BLaER1 (cell line): Measurements from ENCODE around the gene TBC1D5.

Experiments used
- H3K27ac ChIP-seq: shearing (Covaris generic); formaldehyde crosslinking; 2 replicates; pipeline ENCODE4 v1.8.1; 2022
- H3K27me3 ChIP-seq: shearing (Covaris generic); formaldehyde crosslinking; 2 replicates; pipeline ENCODE4 v1.8.1; 2022
- H3K36me3 ChIP-seq: shearing (Covaris generic); formaldehyde crosslinking; 2 replicates; pipeline ENCODE4 v1.8.1; 2022
- H3K4me1 ChIP-seq: shearing (Covaris generic); formaldehyde crosslinking; 2 replicates; pipeline ENCODE4 v1.8.1; 2022
- H3K4me2 ChIP-seq: shearing (Covaris generic); formaldehyde crosslinking; 2 replicates; pipeline ENCODE4 v1.8.1; 2022
- H3K4me3 ChIP-seq: shearing (Covaris generic); formaldehyde crosslinking; 2 replicates; pipeline ENCODE4 v1.8.1; 2022
- H3K9ac ChIP-seq: shearing (Covaris generic); formaldehyde crosslinking; 2 replicates; pipeline ENCODE4 v1.8.1; 2022
- H3K9me3 ChIP-seq: shearing (Covaris generic); formaldehyde crosslinking; 2 replicates; pipeline ENCODE4 v1.8.1; 2022
- H4K20me1 ChIP-seq: shearing (Covaris generic); formaldehyde crosslinking; 2 replicates; pipeline ENCODE4 v1.8.1; 2022
- Cebpa-rat ChIP-seq: shearing (Covaris generic); IDR thresholded peaks from 2 replicates; pipeline ENCODE4 v1.8.1; 2022

The TBC1D5 gene

GRCh38 chr3:17444865-17445264 lies 297.6 kb downstream of the TBC1D5 start:
- H3K4me2 ChIP-seq, result no peak overlapping the region
- H3K9me3 ChIP-seq, result peaks cover 6% of the 10 kb centered on the region; the same call in 1 of the 2 replicates
- H3K4me1 ChIP-seq, result no peaks in the 10 kb centered on the region
- no peaks in the 10 kb centered on the region for H4K20me1 ChIP-seq
- 0 out of 2 replicates have a peak, but pooled peaks cover 14% of the 10 kb centered on the region for H3K36me3 ChIP-seq
- H3K4me3 ChIP-seq, result no peak overlapping the region
- H3K9ac ChIP-seq, result no peak overlapping the region
- TF ChIP-seq Cebpa-rat, result no peak
- no peaks in the 10 kb centered on the region for H3K27me3 ChIP-seq
- H3K27ac ChIP-seq, result no peak overlapping the region

GRCh38 chr3:17443142-17443541 lies 299.3 kb downstream of the TBC1D5 start:
- Histone ChIP-seq H4K20me1 (no peaks in the 10 kb centered on the region), H3K4me2 (no peak overlapping the region), H3K27ac (no peak overlapping the region), H3K4me3 (no peak overlapping the region), H3K9ac (no peak overlapping the region), H3K9me3 (no peaks in the 10 kb centered on the region), H3K4me1 (no peaks in the 10 kb centered on the region), H3K36me3 (peaks cover 7% of the 10 kb centered on the region; the same call in 1 of the 2 replicates), H3K27me3 (no peaks in the 10 kb centered on the region)
- no peak for TF ChIP-seq Cebpa-rat

DNA sequence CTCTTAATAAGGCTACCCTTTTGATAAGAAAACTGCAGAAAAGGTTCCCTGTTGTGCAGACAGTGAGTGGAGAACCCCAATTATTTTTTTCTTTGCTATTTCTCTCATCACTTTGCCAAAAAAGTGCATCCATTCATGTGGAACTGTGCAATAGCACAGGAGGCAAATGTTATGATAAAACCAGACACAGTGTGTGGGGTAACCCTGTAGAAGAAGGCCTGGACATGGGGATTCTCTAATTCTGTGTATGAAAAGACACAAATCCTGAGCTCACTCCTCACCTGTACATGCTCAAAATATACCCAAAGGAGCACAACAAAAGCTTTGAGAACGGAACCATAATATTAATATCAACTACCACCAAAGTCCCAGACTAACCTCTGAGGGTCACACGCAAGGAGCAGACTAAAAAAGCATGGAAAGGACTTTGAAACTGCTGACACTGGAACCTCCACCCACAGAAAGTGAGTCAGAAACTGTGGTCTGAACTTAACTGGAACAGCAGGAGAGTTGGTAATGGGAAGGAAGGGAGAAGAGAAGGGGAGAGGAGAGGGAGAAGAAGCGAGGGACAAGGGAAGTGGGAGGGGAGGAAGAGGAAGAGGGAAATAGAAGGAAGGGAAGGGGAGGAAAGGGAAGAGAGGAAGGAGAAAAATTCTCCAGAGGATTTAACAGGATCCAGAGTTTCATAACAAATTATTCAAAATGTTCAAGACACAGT lies 299.9 kb downstream of the TBC1D5 start:
- Histone ChIP-seq H4K20me1 (no peaks in the 10 kb centered on the region), H3K4me3 (no peak overlapping the region), H3K4me1 (no peaks in the 10 kb centered on the region), H3K27me3 (no peaks in the 10 kb centered on the region), H3K36me3 (peaks cover 7% of the 10 kb centered on the region; the same call in 1 of the 2 replicates), H3K4me2 (no peak overlapping the region), H3K9ac (no peak overlapping the region), H3K27ac (no peak overlapping the region), H3K9me3 (no peaks in the 10 kb centered on the region)
- no peak for TF ChIP-seq Cebpa-rat

- Histone ChIP-seq H3K9ac (no peak overlapping the region), H3K4me1 (no peaks in the 10 kb centered on the region), H3K9me3 (peaks cover 6% of the 10 kb centered on the region; the same call in 1 of the 2 replicates), H3K4me2 (no peak overlapping the region), H3K4me3 (no peak overlapping the region), H3K27me3 (no peaks in the 10 kb centered on the region), H3K27ac (no peak overlapping the region), H3K36me3 (peaks cover 7% of the 10 kb centered on the region), H4K20me1 (no peaks in the 10 kb centered on the region)
- no peak for TF ChIP-seq Cebpa-rat
These were observed 308.6 kb downstream of the TBC1D5 start for GRCh38 chr3:17433876-17434275.

GRCh38 chr3:17432236-17432635 lies 310.2 kb downstream of the TBC1D5 start:
- Histone ChIP-seq H3K4me3 (no peak overlapping the region), H4K20me1 (no peaks in the 10 kb centered on the region), H3K27ac (no peak overlapping the region), H3K36me3 (peaks cover 4% of the 10 kb centered on the region; the same call in 1 of the 2 replicates), H3K9me3 (peaks cover 6% of the 10 kb centered on the region; the same call in 1 of the 2 replicates), H3K9ac (no peak overlapping the region), H3K27me3 (no peaks in the 10 kb centered on the region), H3K4me2 (no peak overlapping the region), H3K4me1 (no peaks in the 10 kb centered on the region)
- no peak for TF ChIP-seq Cebpa-rat

GRCh38 chr3:17431484-17432045 lies 310.9 kb downstream of the TBC1D5 start:
- no peaks in the 10 kb centered on the region for H3K4me1 ChIP-seq
- no peaks in the 10 kb centered on the region for H4K20me1 ChIP-seq
- no peaks in the 10 kb centered on the region for H3K27me3 ChIP-seq
- no peak overlapping the region for H3K4me3 ChIP-seq
- no peak overlapping the region for H3K27ac ChIP-seq
- TF ChIP-seq Cebpa-rat, result no peak
- no peak overlapping the region for H3K9ac ChIP-seq
- peaks cover 6% of the 10 kb centered on the region; the same call in 1 of the 2 replicates for H3K9me3 ChIP-seq
- H3K36me3 ChIP-seq, result peaks cover 4% of the 10 kb centered on the region; the same call in 1 of the 2 replicates
- no peak overlapping the region for H3K4me2 ChIP-seq

DNA sequence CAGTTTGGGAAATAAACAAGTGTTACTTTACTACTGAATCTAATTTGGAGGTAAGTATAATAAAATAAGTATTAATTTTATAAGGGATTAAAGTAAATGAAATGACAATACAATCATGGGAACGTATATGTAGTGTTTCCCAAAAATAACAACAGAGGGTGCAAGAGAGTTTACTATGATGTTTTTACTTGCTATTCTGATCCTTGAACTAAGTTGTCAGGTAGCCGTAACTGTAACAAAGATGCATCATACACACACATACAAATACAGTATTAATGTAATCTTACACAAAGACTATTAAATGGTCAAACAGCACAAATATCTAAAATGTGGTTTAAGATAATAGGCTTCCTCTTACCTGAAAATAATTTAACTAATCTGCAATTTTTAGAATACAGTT lies 311.4 kb downstream of the TBC1D5 start:
- Histone ChIP-seq H3K27ac (no peak overlapping the region), H3K36me3 (peaks cover 4% of the 10 kb centered on the region; the same call in 1 of the 2 replicates), H3K4me2 (no peak overlapping the region), H3K9ac (no peak overlapping the region), H4K20me1 (no peaks in the 10 kb centered on the region), H3K4me3 (no peak overlapping the region), H3K9me3 (peaks cover 6% of the 10 kb centered on the region; the same call in 1 of the 2 replicates), H3K27me3 (no peaks in the 10 kb centered on the region), H3K4me1 (no peaks in the 10 kb centered on the region)
- TF ChIP-seq Cebpa-rat, result no peak

DNA sequence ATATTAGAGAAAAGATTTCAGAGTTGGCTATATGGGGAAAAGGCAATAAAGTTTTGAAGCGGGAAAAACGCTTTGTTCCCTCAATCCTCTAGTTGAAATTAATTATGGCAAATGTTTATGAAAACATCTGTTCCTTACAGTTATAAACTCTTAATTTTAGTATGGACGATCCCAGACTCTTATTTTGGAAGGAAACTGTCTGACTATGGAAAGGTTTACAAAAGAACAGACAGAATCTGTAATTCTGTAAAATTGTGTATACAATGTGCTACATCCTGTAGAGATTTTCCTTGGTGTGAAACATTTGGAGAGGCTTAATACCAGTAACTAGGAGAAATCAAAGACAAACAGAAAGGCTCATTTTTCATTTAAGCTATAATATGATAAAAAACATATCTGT lies 311.8 kb downstream of the TBC1D5 start:
- Histone ChIP-seq H3K27ac (no peak overlapping the region), H3K9ac (no peak overlapping the region)

DNA sequence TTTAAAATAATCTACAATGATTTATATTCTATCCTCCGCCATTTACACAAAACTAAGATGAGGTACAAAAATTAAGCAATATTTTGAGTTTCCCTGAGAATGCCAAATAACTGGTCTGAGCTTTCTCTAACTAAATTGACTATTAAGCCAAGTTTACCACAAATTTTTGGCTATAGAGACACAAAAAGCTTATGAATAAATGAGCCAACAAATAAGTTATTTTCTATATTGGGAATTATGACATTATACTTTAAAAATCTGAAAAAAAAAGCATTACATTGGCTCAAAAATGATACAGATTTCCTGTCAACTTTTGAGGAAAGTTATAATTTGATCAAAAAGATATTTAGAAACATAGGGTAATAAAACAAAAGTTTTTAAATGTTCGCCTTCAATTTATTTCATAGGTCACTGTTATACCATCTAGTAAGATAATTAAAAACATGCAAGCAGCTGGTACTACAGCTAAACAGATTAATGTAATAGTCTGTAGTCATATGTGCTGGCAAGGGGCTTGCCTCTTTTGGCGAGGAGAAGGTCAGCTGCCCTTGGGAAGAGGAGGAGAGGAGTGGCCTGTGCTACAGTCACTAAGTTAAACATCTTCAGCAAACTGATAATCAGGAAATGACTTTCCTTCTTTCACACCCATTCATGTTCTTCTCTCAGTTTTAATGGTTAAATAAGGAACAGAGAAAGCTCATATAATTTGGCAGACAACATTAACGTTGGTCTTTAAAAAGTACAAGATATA lies 318.5 kb downstream of the TBC1D5 start:
- H3K9ac ChIP-seq, result no peak overlapping the region
- TF ChIP-seq Cebpa-rat, result no peak
- no peak overlapping the region for H3K4me2 ChIP-seq
- H3K36me3 ChIP-seq, result no peaks in the 10 kb centered on the region
- H3K27me3 ChIP-seq, result no peaks in the 10 kb centered on the region
- no peak overlapping the region for H3K27ac ChIP-seq
- H4K20me1 ChIP-seq, result no peaks in the 10 kb centered on the region
- H3K4me1 ChIP-seq, result no peaks in the 10 kb centered on the region
- no peak overlapping the region for H3K4me3 ChIP-seq
- H3K9me3 ChIP-seq, result no peaks in the 10 kb centered on the region

More for the DNA sequence above, 311.8 kb downstream of the TBC1D5 start:
- Histone ChIP-seq H3K4me3 (no peak overlapping the region), H3K27me3 (no peaks in the 10 kb centered on the region), H3K4me1 (no peaks in the 10 kb centered on the region), H3K9me3 (peaks cover 6% of the 10 kb centered on the region; the same call in 1 of the 2 replicates), H3K4me2 (no peak overlapping the region), H4K20me1 (no peaks in the 10 kb centered on the region), H3K36me3 (peaks cover under 1% of the 10 kb centered on the region; the same call in 1 of the 2 replicates)
- TF ChIP-seq Cebpa-rat, result no peak

DNA sequence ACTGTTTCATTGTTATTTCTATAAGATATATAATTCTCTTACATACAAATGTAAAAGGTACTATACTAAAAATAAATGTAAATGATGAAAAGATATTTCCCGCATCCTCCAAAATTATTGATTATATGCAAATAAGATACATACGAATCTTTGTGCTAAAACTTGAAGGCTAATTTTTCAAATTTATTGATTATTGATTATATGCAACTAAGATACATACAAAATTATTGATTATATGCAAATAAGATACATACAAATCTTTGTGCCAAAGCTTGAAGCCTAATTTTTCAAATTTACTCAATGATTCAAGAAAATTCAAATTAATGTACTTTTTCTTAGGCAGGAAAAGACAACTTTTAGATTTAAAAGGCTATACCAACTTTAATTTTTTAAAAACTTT lies 319.8 kb downstream of the TBC1D5 start:
- Histone ChIP-seq H3K4me3 (no peak overlapping the region), H3K9me3 (no peaks in the 10 kb centered on the region), H3K9ac (no peak overlapping the region), H3K27me3 (no peaks in the 10 kb centered on the region), H3K36me3 (no peaks in the 10 kb centered on the region), H3K27ac (no peak overlapping the region), H4K20me1 (no peaks in the 10 kb centered on the region), H3K4me2 (no peak overlapping the region), H3K4me1 (no peaks in the 10 kb centered on the region)
- no peak for TF ChIP-seq Cebpa-rat
